Lung microvascular endothelial cell (primary cell): ENCODE measurements around the gene SLC45A3. TPM values are rescaled to one million over a fixed set of nuclear protein-coding genes. Genes with fewer than 3 reads are reported as not detected.

Experiments
- DNase-seq, 2 donors: peaks; one replicate each; pipeline versions ENCODE4 v3.0.0 to v3.0.0-alpha.2; 2010; ENCODE audit warnings: low read depth in 2 of 2
- total RNA-seq: library from RNA; depleted of rRNA; stranded (reverse); fragments of >200 nt; gene quantifications from 2 replicates; pipeline ENCODE4 v1.2.1, GENCODE V29; 2014

Gene SLC45A3
- total RNA-seq, 1 donor from 2014 or later, result 64.7 TPM

- peak; percentile 75 to 98 for DNase-seq
Measured at GRCh38 chr1:205700865-205701401, 20.6 kb upstream of the SLC45A3 start.

- no peak for DNase-seq
Measured at GRCh38 chr1:205699416-205699815, 19.1 kb upstream of the SLC45A3 start.

GRCh38 chr1:205698921-205699320, 18.6 kb upstream of the SLC45A3 start:
- no peak for DNase-seq

GRCh38 chr1:205693421-205693991, 13.2 kb upstream of the SLC45A3 start:
- DNase-seq, result no peak

GRCh38 chr1:205692423-205692822, 12.1 kb upstream of the SLC45A3 start:
- no peak for DNase-seq

- no peak for DNase-seq
Measured at GRCh38 chr1:205690122-205690756, 9.9 kb upstream of the SLC45A3 start.

GRCh38 chr1:205689479-205689878, 9.2 kb upstream of the SLC45A3 start:
- no peak for DNase-seq

- no peak for DNase-seq
Measured at GRCh38 chr1:205688171-205689080, 8.1 kb upstream of the SLC45A3 start.

GRCh38 chr1:205687242-205687641, 6.9 kb upstream of the SLC45A3 start:
- no peak for DNase-seq

- no peak for DNase-seq
Measured at GRCh38 chr1:205681364-205681763, 1.1 kb upstream of the SLC45A3 start.

GRCh38 chr1:205678286-205679111, 1.8 kb downstream of the SLC45A3 start:
- DNase-seq, result peak; percentile 35 to 84

- DNase-seq, result no peak
Measured at GRCh38 chr1:205677167-205677566, 3.1 kb downstream of the SLC45A3 start.

- peak in 1 of 2 donors; percentile 79 for DNase-seq
Measured at GRCh38 chr1:205676597-205676996, 3.7 kb downstream of the SLC45A3 start.

- no peak for DNase-seq
Measured at GRCh38 chr1:205676002-205676401, 4.3 kb downstream of the SLC45A3 start.

GRCh38 chr1:205675247-205675646, 5.1 kb downstream of the SLC45A3 start:
- no peak for DNase-seq

GRCh38 chr1:205672970-205673369, 7.3 kb downstream of the SLC45A3 start:
- DNase-seq, result no peak

- DNase-seq, result no peak
Measured at GRCh38 chr1:205672395-205672889, 7.9 kb downstream of the SLC45A3 start.

- no peak for DNase-seq
Measured at GRCh38 chr1:205670611-205671430, 9.5 kb downstream of the SLC45A3 start.

GRCh38 chr1:205670150-205670446, 10.2 kb downstream of the SLC45A3 start:
- DNase-seq, result no peak
